LNCaP clone FGC (cell line): ENCODE measurements around the gene TAOK2.
"Not testable (repeated sequence)": the region's sequence is repeated elsewhere in the genome, so short reads cannot be mapped to it uniquely, and the experiment has no call there.

Source experiments
- DNase-seq: peaks from one replicate; pipeline ENCODE4 v3.0.0-alpha.2; 2011; ENCODE audit warnings: low read depth
- H3K4me3 ChIP-seq: 2 replicates; pipeline ENCODE4 v1.5.1; 2011; ENCODE audit warnings: mild to moderate bottlenecking, low read depth, low read length, control low read depth
- CTCF ChIP-seq: IDR thresholded peaks from 2 replicates; pipeline ENCODE4 v1.5.1; 2012; ENCODE audit warnings: mild to moderate bottlenecking; ENCODE audit not compliant: control insufficient read depth, insufficient read depth; ENCODE audit errors: extremely low read depth

TAOK2 gene

GRCh38 chr16:30011714-30012504 lies 38.2 kb downstream of the TAOK2 start:
- no peak overlapping the region; the same call in 1 of the 2 replicates for H3K4me3 ChIP-seq
- no peak for DNase-seq
- TF ChIP-seq CTCF, result no peak

- DNase-seq, H3K4me3 ChIP-seq: not testable (repeated sequence)
Observed at GRCh38 chr16:30012598-30012997, 38.9 kb downstream of the TAOK2 start.

DNA sequence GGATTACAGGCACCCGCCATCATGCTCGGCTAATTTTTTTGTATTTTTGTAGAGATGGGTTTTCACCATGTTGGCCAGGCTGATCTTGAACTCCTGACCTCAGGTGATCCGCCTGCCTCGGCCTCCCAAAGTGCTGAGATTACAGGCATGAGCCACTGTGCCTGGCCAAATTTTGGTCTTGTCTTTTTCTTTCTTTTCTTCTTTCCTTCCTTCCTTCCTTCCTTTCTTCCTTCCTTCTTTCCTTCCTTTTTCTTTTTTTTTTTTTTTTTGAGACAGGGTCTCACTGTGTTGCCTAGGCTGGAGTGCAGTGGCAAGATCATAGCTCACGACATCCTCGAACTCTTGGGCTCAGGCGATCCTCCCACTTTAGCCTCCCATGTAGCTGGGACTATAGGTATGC lies 41.8 kb downstream of the TAOK2 start:
- not testable (repeated sequence) for DNase-seq, H3K4me3 ChIP-seq

GRCh38 chr16:30016555-30017276 lies 43.0 kb downstream of the TAOK2 start:
- DNase-seq, result no peak
- no peak overlapping the region for H3K4me3 ChIP-seq
- TF ChIP-seq CTCF, result no peak

GRCh38 chr16:30017277-30017656 lies 43.6 kb downstream of the TAOK2 start:
- no peak for DNase-seq
- TF ChIP-seq CTCF, result no peak
- no peak overlapping the region for H3K4me3 ChIP-seq

DNA sequence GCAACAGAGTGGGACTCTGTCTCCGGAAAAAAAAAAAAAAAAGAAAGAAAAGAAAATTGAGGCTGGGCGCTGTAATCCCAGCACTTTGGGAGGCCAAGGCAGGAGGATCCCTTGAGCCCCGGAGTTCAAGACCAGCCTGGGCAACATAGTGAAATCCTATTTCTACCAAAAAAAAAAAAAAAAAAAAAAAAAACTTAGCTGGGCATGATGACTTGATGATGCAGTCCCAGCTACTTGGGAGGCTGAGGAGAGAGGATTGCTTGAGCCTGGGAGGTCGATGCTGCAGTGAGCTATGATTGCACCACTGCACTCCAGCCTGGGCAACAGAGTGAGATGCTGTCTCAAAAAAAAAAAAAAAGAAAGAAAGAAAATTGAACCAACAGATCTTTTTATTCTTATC lies 44.3 kb downstream of the TAOK2 start:
- not testable (repeated sequence) for H3K4me3 ChIP-seq, DNase-seq

DNA sequence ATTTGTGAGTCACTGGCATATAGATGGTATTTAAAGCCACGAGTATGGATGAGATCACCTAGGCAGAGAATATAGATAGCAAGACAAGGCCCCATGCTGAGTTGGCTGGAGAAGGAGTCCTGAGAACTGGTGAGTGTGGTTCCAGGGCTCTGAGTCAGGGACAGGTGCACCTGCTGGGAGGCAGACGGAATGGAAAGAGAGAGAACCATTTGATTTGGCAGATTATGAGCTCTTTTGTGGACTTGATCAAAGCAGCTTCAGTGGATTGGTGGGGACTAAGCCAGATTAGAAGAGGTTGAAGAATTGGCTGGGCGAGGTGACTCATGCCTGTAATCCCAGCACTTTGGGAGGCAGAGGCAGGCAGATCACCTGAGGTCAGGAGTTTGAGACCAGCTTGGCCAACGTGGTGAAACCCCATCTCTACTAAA lies 45.1 kb downstream of the TAOK2 start:
- no peak overlapping the region for H3K4me3 ChIP-seq
- no peak for DNase-seq
- TF ChIP-seq CTCF, result no peak

DNA sequence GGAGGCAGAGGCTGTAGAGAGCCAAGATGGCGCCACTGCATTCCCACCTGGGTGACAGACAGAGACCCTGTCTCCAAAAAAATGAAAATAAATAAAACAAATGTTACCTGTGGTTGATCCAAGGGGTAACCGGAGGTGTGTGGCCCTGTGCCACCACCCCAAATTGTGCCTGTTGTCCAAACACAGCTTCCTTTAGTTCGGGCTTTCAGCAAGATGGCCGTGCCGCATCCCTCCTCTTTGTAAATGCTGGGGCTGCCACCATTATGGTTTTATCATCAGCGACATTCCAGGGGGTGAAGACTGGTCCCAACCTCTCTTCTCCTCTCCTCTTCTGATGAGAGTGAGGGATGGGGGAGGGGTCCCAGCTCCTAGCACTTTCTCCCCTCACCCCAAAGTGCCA lies 49.2 kb downstream of the TAOK2 start, which contains the start of gene C16orf92:
Gene C16orf92, plus strand, starts transcription at position 312 of the 400 bp plus-strand sequence. CDS start 143 bp downstream, outside the sequence.
- DNase-seq, result no peak
- no peak within 1 kb of the TSS for H3K4me3 ChIP-seq
- TF ChIP-seq CTCF, result no peak
